H9 (cell line): ENCODE data around the gene OR1L4. TPM values are rescaled to one million over a fixed set of nuclear protein-coding genes. Genes with fewer than 3 reads are reported as not detected.

Experiments used
- DNase-seq: peaks from one replicate; pipeline ENCODE4 v3.0.0-alpha.2; 2017
- H2AFZ ChIP-seq: one replicate; pipeline ENCODE4 v1.6.1; 2013; ENCODE audit warnings: mild to moderate bottlenecking, low read length, control low read depth, moderate library complexity
- H2AK5ac ChIP-seq: 2 replicates; pipeline ENCODE4 v1.6.1; 2013; ENCODE audit warnings: low read length, control low read depth, mixed read lengths; ENCODE audit not compliant: insufficient read length
- H2BK120ac ChIP-seq: one replicate; pipeline ENCODE4 v1.6.1; 2013; ENCODE audit warnings: low read depth, mild to moderate bottlenecking, low read length, control low read depth, inconsistent platforms; ENCODE audit not compliant: poor library complexity, severe bottlenecking
- H2BK12ac ChIP-seq: 2 replicates; pipeline ENCODE4 v1.6.1; 2013; ENCODE audit warnings: low read length, control low read depth, mixed read lengths, low read depth; ENCODE audit not compliant: insufficient read length
- H2BK15ac ChIP-seq: 2 replicates; pipeline ENCODE4 v1.6.1; 2013; ENCODE audit warnings: low read depth, low read length, control low read depth
- H2BK20ac ChIP-seq: one replicate; pipeline ENCODE4 v1.6.1; 2013; ENCODE audit warnings: low read depth, mild to moderate bottlenecking, low read length, control low read depth, inconsistent platforms; ENCODE audit not compliant: poor library complexity, severe bottlenecking
- H2BK5ac ChIP-seq: 2 replicates; pipeline ENCODE4 v1.6.1; 2013; ENCODE audit warnings: low read length, control low read depth, mixed read lengths; ENCODE audit not compliant: insufficient read length
- H3K14ac ChIP-seq: 2 replicates; pipeline ENCODE4 v1.6.1; 2013; ENCODE audit warnings: low read length, control low read depth; ENCODE audit not compliant: insufficient read depth
- H3K18ac ChIP-seq: 2 replicates; pipeline ENCODE4 v1.6.1; 2013; ENCODE audit warnings: low read depth, mild to moderate bottlenecking, mixed read lengths, low read length, control low read depth; ENCODE audit not compliant: insufficient read length
- H3K23ac ChIP-seq: 2 replicates; pipeline ENCODE4 v1.6.1; 2013; ENCODE audit warnings: low read length, control low read depth, mixed read lengths, low read depth; ENCODE audit not compliant: insufficient read length
- H3K23me2 ChIP-seq: 2 replicates; pipeline ENCODE4 v1.6.1; 2013; ENCODE audit warnings: low read depth, mild to moderate bottlenecking, mixed read lengths, low read length, control low read depth; ENCODE audit not compliant: insufficient read length, poor library complexity, severe bottlenecking
- H3K27ac ChIP-seq: 2 replicates; pipeline ENCODE4 v1.5.1; 2013; ENCODE audit warnings: low read length, control low read depth, mixed read lengths, low read depth; ENCODE audit not compliant: insufficient read length
- H3K27me3 ChIP-seq: 2 replicates; pipeline ENCODE4 v1.6.1; 2013; ENCODE audit warnings: low read length, control low read depth, inconsistent platforms; ENCODE audit not compliant: insufficient read depth
- H3K4ac ChIP-seq: 2 replicates; pipeline ENCODE4 v1.6.1; 2013; ENCODE audit warnings: low read depth, mild to moderate bottlenecking, control low read depth, inconsistent platforms, low read length, moderate library complexity
- H3K4me1 ChIP-seq: 2 replicates; pipeline ENCODE4 v1.6.1; 2013; ENCODE audit warnings: low read length, control low read depth, inconsistent platforms; ENCODE audit not compliant: insufficient read depth
- H3K4me2 ChIP-seq: 2 replicates; pipeline ENCODE4 v1.6.1; 2013; ENCODE audit warnings: low read length, control low read depth, mixed read lengths; ENCODE audit not compliant: insufficient read length, insufficient read depth
- H3K56ac ChIP-seq: 2 replicates; pipeline ENCODE4 v1.6.1; 2013; ENCODE audit warnings: low read depth, mild to moderate bottlenecking, mixed read lengths, low read length, control low read depth; ENCODE audit not compliant: insufficient read length
- H3K79me1 ChIP-seq: 2 replicates; pipeline ENCODE4 v1.6.1; 2013; ENCODE audit warnings: low read depth, mild to moderate bottlenecking, moderate library complexity, low read length, control low read depth, inconsistent platforms; ENCODE audit not compliant: insufficient read depth, poor library complexity, severe bottlenecking
- H3K79me2 ChIP-seq: 2 replicates; pipeline ENCODE4 v1.6.1; 2013; ENCODE audit warnings: low read length, control low read depth, inconsistent platforms; ENCODE audit not compliant: insufficient read depth
- H3K9ac ChIP-seq: 2 replicates; pipeline ENCODE4 v1.6.1; 2013; ENCODE audit warnings: low read length, control low read depth, mixed read lengths; ENCODE audit not compliant: insufficient read length; ENCODE audit errors: extremely low read depth
- H3K9me3 ChIP-seq: one replicate; pipeline ENCODE4 v1.6.1; 2013; ENCODE audit warnings: low read depth, low read length, inconsistent platforms; ENCODE audit not compliant: control insufficient read depth
- H3T11ph ChIP-seq: one replicate; pipeline ENCODE4 v1.6.1; 2013; ENCODE audit warnings: mild to moderate bottlenecking, low read length, control low read depth, inconsistent platforms
- H4K20me1 ChIP-seq: one replicate; pipeline ENCODE4 v1.6.1; 2013; ENCODE audit not compliant: control insufficient read depth, insufficient read length, insufficient read depth
- H4K5ac ChIP-seq: 2 replicates; pipeline ENCODE4 v1.6.1; 2013; ENCODE audit warnings: low read depth, mild to moderate bottlenecking, mixed read lengths, low read length, control low read depth; ENCODE audit not compliant: insufficient read length
- H4K8ac ChIP-seq: replicated peaks from 2 replicates; pipeline ENCODE4 v1.6.1; 2013; ENCODE audit warnings: low read length, control low read depth, mixed read lengths, low read depth; ENCODE audit not compliant: insufficient read length
- H4K91ac ChIP-seq: 2 replicates; pipeline ENCODE4 v1.6.1; 2013; ENCODE audit warnings: low read depth, mild to moderate bottlenecking, moderate library complexity, mixed read lengths, low read length, control low read depth; ENCODE audit not compliant: insufficient read length
- H3K27ac Mint-ChIP-seq, 3 experiments: 2 replicates in 2 of 3; 3 replicates in 1 of 3; pipeline ENCODE4 v1.8.0; 2020 to 2021; ENCODE audit warnings: mixed read lengths in 3 of 3, mild to moderate bottlenecking in 1 of 3, moderate library complexity in 1 of 3
- H3K27me3 Mint-ChIP-seq: 2 replicates; pipeline ENCODE4 v1.8.0; 2021; ENCODE audit warnings: low read depth, mild to moderate bottlenecking, moderate library complexity, mixed read lengths
- H3K36me3 Mint-ChIP-seq, 3 experiments: 2 replicates in 2 of 3; 3 replicates in 1 of 3; pipeline ENCODE4 v1.8.0; 2020 to 2021; ENCODE audit warnings: low read depth in 3 of 3, mixed read lengths in 3 of 3; ENCODE audit not compliant: insufficient read depth in 1 of 3
- H3K4me1 Mint-ChIP-seq, 2 experiments: 2 replicates each; pipeline ENCODE4 v1.8.0; 2020; ENCODE audit warnings: mixed read lengths in 2 of 2
- H3K4me3 Mint-ChIP-seq, 2 experiments: 2 replicates in 1 of 2; 3 replicates in 1 of 2; pipeline ENCODE4 v1.8.0; 2020 to 2021; ENCODE audit warnings: mild to moderate bottlenecking in 2 of 2, mixed read lengths in 2 of 2, moderate library complexity in 1 of 2
- H3K9me3 Mint-ChIP-seq, 2 experiments: 2 replicates in 1 of 2; 3 replicates in 1 of 2; pipeline ENCODE4 v1.8.0; 2020; ENCODE audit warnings: mild to moderate bottlenecking in 2 of 2, mixed read lengths in 2 of 2, moderate library complexity in 1 of 2
- CTCF ChIP-seq: fragments of 200-600 bp; sonication (generic); conservative IDR thresholded peaks from 3 replicates; pipeline ENCODE4 v1.8.0; 2021; ENCODE audit warnings: antibody characterized with exemption, mild to moderate bottlenecking
- total RNA-seq: library from RNA; stranded (reverse); gene quantifications from 2 replicates; pipeline ENCODE4 v1.2.1, GENCODE V29; 2021

Gene OR1L4
- total RNA-seq, 1 experiment from 2014 or later: not detected

GRCh38 chr9:122684851-122685250 lies 38.9 kb upstream of the OR1L4 start:
- no peaks in the 10 kb centered on the region for H3K79me2 ChIP-seq
- H3K23ac ChIP-seq: no peak overlapping the region
- H3K9ac ChIP-seq: no peak overlapping the region
- H2BK15ac ChIP-seq: no peak overlapping the region
- no peaks in the 10 kb centered on the region for H3K79me1 ChIP-seq
- no peak overlapping the region for H3K14ac ChIP-seq
- no peak overlapping the region for H4K8ac ChIP-seq
- Mint-ChIP-seq H3K36me3 (peaks cover 0 to 21% (median 5%) of the 10 kb centered on the region in 3 experiments; a peak in 4 of 7 replicates), H3K9me3 (peaks cover 85 to 95% of the 10 kb centered on the region in 2 experiments), H3K4me3 (no peak overlapping the region), H3K4me1 (no peaks in the 10 kb centered on the region), H3K27me3 (no peaks in the 10 kb centered on the region), H3K27ac (no peak overlapping the region)
- H2BK12ac ChIP-seq: no peak overlapping the region
- H3K9me3 ChIP-seq: peaks cover 48% of the 10 kb centered on the region
- no peak overlapping the region for H3K27ac ChIP-seq
- H3K18ac ChIP-seq: no peak overlapping the region
- H3K4me2 ChIP-seq: no peak overlapping the region
- no peaks in the 10 kb centered on the region for H3K27me3 ChIP-seq
- no peak overlapping the region for H4K5ac ChIP-seq
- DNase-seq: no peak
- H2AK5ac ChIP-seq: no peak overlapping the region
- H2BK20ac ChIP-seq: no peak overlapping the region
- H3K4me1 ChIP-seq: no peaks in the 10 kb centered on the region
- no peak overlapping the region for H3K56ac ChIP-seq
- no peak overlapping the region for H3K4ac ChIP-seq
- TF ChIP-seq CTCF: no peak
- H3T11ph ChIP-seq: no peak overlapping the region
- no peak overlapping the region for H2BK5ac ChIP-seq
- no peaks in the 10 kb centered on the region for H4K20me1 ChIP-seq
- H2BK120ac ChIP-seq: no peak overlapping the region
- H2AFZ ChIP-seq: no peak overlapping the region
- H4K91ac ChIP-seq: no peak overlapping the region
- H3K23me2 ChIP-seq: no peaks in the 10 kb centered on the region
